Astrocyte (in vitro differentiated cells and primary cell): ENCODE measurements around the gene REEP6.

ENCODE experiments used
- CTCF ChIP-seq: IDR thresholded peaks from 2 replicates; pipeline ENCODE4 v1.5.1; 2011; ENCODE audit warnings: low read depth, mild to moderate bottlenecking, inconsistent platforms, low read length, moderate library complexity; ENCODE audit not compliant: insufficient read depth
- EZH2 ChIP-seq: IDR thresholded peaks from 2 replicates; pipeline ENCODE4 v1.6.1; 2012; ENCODE audit warnings: mild to moderate bottlenecking, low read length, inconsistent platforms; ENCODE audit not compliant: insufficient read depth

- TF ChIP-seq CTCF (no peak), EZH2 (no peak)
These were observed 9.6 kb upstream of the REEP6 start for GRCh38 chr19:1481224-1481892.
